Karpas-422 (cell line): Measurements from ENCODE around the gene CRMP1. TPM values are rescaled to one million over a fixed set of nuclear protein-coding genes. Genes with fewer than 3 reads are reported as not detected.
"Not testable (repeated sequence)": the region's sequence is repeated elsewhere in the genome, so short reads cannot be mapped to it uniquely, and the experiment has no call there.

Experiments used
- DNase-seq: peaks from one replicate; pipeline ENCODE4 v3.0.0-alpha.2; 2015
- H2AFZ ChIP-seq: fragments of 200-600 bp; sonication (generic); 2 replicates; pipeline ENCODE4 v1.6.1; 2014; ENCODE audit warnings: antibody characterized with exemption, low read length, mixed read lengths
- H3K27ac ChIP-seq: fragments of 200-600 bp; sonication (generic); 2 replicates; pipeline ENCODE4 v1.5.1; 2014; ENCODE audit warnings: mild to moderate bottlenecking, low read length, moderate library complexity
- H3K27me3 ChIP-seq: fragments of 200-600 bp; sonication (generic); 2 replicates; pipeline ENCODE4 v1.6.1; 2014; ENCODE audit warnings: low read length, mixed read lengths
- H3K36me3 ChIP-seq: fragments of 200-600 bp; sonication (generic); 2 replicates; pipeline ENCODE4 v1.6.1; 2014; ENCODE audit warnings: low read length, mixed read lengths; ENCODE audit not compliant: insufficient read depth
- H3K4me1 ChIP-seq: fragments of 200-600 bp; sonication (generic); 2 replicates; pipeline ENCODE4 v1.6.1; 2014; ENCODE audit warnings: mild to moderate bottlenecking, low read length, mixed read lengths
- H3K4me2 ChIP-seq: fragments of 200-600 bp; sonication (generic); 2 replicates; pipeline ENCODE4 v1.6.1; 2014; ENCODE audit warnings: low read length, low read depth, mild to moderate bottlenecking; ENCODE audit not compliant: poor library complexity, severe bottlenecking
- H3K4me3 ChIP-seq: fragments of 200-600 bp; sonication (generic); 2 replicates; pipeline ENCODE4 v1.5.1; 2014; ENCODE audit warnings: mild to moderate bottlenecking, antibody characterized with exemption, low read length, mixed read lengths
- H3K79me2 ChIP-seq: fragments of 200-600 bp; sonication (generic); 2 replicates; pipeline ENCODE4 v1.6.1; 2014; ENCODE audit warnings: mild to moderate bottlenecking, low read length, mixed read lengths
- H3K9ac ChIP-seq: fragments of 200-600 bp; sonication (generic); 2 replicates; pipeline ENCODE4 v1.6.0; 2014; ENCODE audit warnings: low read length
- H3K9me2 ChIP-seq: fragments of 200-600 bp; sonication (generic), shearing (Covaris generic); replicated peaks from 2 replicates; pipeline ENCODE4 v1.6.0; 2014; ENCODE audit warnings: mild to moderate bottlenecking, low read length, moderate library complexity; ENCODE audit not compliant: insufficient read depth
- H3K9me3 ChIP-seq: fragments of 300-700, 200-600 bp; sonication (generic); 2 replicates; pipeline ENCODE4 v1.6.1; 2014; ENCODE audit warnings: low read length, mixed read lengths
- H4K20me1 ChIP-seq: fragments of 200-600 bp; sonication (generic); 2 replicates; pipeline ENCODE4 v1.6.1; 2014; ENCODE audit warnings: mild to moderate bottlenecking, antibody characterized with exemption, low read length, low read depth; ENCODE audit not compliant: insufficient read depth
- total RNA-seq: library from RNA; depleted of rRNA; stranded (reverse); fragments of >200 nt; shearing (Covaris generic); gene quantifications from 2 replicates; pipeline ENCODE4 v1.2.3, GENCODE V29; 2014; ENCODE audit warnings: low replicate concordance

CRMP1 gene
- total RNA-seq, 1 experiment from 2014 or later = 0.48 TPM

DNA sequence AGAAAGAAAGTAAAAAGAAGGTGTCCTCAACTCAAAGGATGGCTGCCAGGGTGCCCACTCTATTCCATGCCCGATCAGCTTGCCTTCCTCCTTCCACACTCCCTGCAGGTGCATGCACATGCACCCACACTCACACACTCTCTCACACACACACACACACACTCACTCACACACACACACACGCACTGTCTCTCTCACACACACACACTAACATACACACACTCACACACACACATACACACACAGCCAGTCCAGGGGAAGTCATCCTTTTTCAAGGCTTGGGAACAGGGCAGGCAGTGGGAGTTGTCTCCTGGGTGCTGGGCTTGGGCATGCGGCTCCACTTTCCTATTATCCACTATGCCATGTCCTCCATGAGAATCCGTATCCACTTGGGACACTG lies 50.4 kb downstream of the CRMP1 start:
- no peaks in the 10 kb centered on the region for H4K20me1 ChIP-seq
- peak overlapping the region; percentile 73 for H3K4me2 ChIP-seq
- H3K4me3 ChIP-seq = no peak overlapping the region
- no peak overlapping the region for H2AFZ ChIP-seq
- H3K9me2 ChIP-seq = no peaks in the 10 kb centered on the region
- H3K9ac ChIP-seq = 0 out of 2 replicates have a peak overlapping the region, but pooled peaks have one; percentile 59
- H3K27me3 ChIP-seq = no peaks in the 10 kb centered on the region; the same call in 1 of the 2 replicates
- DNase-seq = no peak
- no peaks in the 10 kb centered on the region for H3K9me3 ChIP-seq
- no peak overlapping the region for H3K27ac ChIP-seq
- H3K4me1 ChIP-seq = peaks cover 50% of the 10 kb centered on the region
- H3K36me3 ChIP-seq = no peaks in the 10 kb centered on the region; the same call in 1 of the 2 replicates
- H3K79me2 ChIP-seq = no peaks in the 10 kb centered on the region

DNA sequence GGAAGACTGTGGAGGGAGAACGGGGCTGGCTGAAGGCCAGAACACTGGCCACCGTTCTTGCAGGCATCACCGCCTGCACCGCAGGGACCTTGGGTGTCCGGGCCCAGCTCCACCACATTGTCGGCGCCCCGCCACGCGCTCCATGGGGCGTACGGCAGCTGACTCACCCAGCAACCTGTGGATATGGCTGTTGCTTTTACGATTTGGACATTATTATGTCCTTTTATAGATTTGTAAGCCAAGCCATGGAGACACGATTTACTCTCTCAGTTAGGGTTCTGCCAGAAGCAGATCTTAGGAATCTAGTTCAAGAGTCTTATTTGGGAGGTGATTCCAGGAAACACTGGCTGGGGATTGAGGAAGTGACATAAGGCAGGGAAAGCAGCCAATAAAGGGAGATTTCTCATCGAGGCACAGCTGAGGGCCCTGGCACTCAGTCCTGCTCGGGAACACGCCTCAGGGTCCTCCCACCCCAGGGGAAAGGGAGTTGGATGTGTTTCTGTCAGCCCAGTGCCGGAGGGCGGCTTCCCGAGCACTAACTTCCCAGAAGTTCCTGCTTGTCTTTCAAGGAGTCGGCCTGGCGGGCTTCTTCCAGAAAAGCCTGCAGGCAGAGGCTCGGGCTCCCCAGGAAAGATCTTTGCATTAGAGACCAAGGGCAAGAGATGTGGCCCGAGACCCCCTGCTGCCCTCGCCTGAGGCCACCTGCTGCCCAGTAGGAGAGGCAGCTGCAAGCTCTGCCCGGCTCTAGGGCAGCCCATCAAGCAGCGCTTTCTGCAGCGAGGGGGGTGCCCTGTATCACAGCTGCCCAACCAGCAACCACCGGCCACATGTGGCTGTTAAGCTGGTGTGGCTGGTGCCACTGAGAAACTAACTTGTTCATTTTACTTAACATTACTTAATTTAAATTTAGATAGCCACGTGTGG lies 52.9 kb downstream of the CRMP1 start:
- no peaks in the 10 kb centered on the region for H3K36me3 ChIP-seq
- DNase-seq = no peak
- H3K79me2 ChIP-seq = no peaks in the 10 kb centered on the region
- no peaks in the 10 kb centered on the region for H3K9me3 ChIP-seq
- no peaks in the 10 kb centered on the region for H3K9me2 ChIP-seq
- H4K20me1 ChIP-seq = no peaks in the 10 kb centered on the region
- no peak overlapping the region for H3K9ac ChIP-seq
- no peak overlapping the region for H3K4me2 ChIP-seq
- H3K27ac ChIP-seq = no peak overlapping the region
- H3K4me3 ChIP-seq = no peak overlapping the region
- peaks cover 34% of the 10 kb centered on the region for H3K4me1 ChIP-seq
- H3K27me3 ChIP-seq = no peaks in the 10 kb centered on the region
- no peak overlapping the region for H2AFZ ChIP-seq

GRCh38 chr4:5839332-5839731 lies 53.6 kb downstream of the CRMP1 start:
- no peak overlapping the region for H3K4me3 ChIP-seq
- H4K20me1 ChIP-seq = no peaks in the 10 kb centered on the region
- H3K27ac ChIP-seq = no peak overlapping the region
- no peak overlapping the region for H2AFZ ChIP-seq
- no peaks in the 10 kb centered on the region for H3K9me2 ChIP-seq
- H3K36me3 ChIP-seq = no peaks in the 10 kb centered on the region
- H3K9ac ChIP-seq = no peak overlapping the region
- no peak for DNase-seq
- H3K27me3 ChIP-seq = no peaks in the 10 kb centered on the region
- no peaks in the 10 kb centered on the region for H3K9me3 ChIP-seq
- H3K79me2 ChIP-seq = no peaks in the 10 kb centered on the region
- H3K4me2 ChIP-seq = no peak overlapping the region
- H3K4me1 ChIP-seq = peaks cover 27% of the 10 kb centered on the region

DNA sequence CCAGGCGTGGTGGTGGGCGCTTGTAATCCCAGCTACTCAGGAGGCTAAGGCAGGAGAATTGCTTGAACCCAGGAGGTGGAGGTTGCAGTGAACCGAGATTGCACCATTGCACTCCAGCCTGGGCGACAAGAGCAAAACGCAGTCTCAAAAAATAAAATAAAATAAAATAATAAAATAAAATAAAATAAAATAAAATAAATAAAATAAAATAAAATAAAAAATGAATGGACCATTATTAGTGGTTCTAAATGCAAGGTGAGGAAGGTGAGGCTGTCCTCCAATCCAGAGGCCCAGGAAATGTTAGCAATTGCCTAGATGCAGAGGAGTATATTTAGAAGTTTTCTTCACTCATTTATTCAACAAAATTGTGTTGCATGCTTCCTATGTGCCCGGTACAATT lies 55.4 kb downstream of the CRMP1 start:
- H3K27me3 ChIP-seq, H3K9ac ChIP-seq, H3K9me3 ChIP-seq, H3K27ac ChIP-seq, H3K4me1 ChIP-seq, H3K4me2 ChIP-seq, H3K36me3 ChIP-seq, H3K79me2 ChIP-seq, DNase-seq, H3K4me3 ChIP-seq, H3K9me2 ChIP-seq, H4K20me1 ChIP-seq, H2AFZ ChIP-seq: not testable (repeated sequence)

GRCh38 chr4:5836943-5837342 lies 55.9 kb downstream of the CRMP1 start:
- peaks cover 6% of the 10 kb centered on the region; the same call in 1 of the 2 replicates for H3K4me1 ChIP-seq
- no peaks in the 10 kb centered on the region for H3K9me3 ChIP-seq
- H3K27ac ChIP-seq = no peak overlapping the region
- no peak overlapping the region for H3K9ac ChIP-seq
- H3K4me2 ChIP-seq = no peak overlapping the region
- DNase-seq = no peak
- no peak overlapping the region for H2AFZ ChIP-seq
- no peak overlapping the region for H3K4me3 ChIP-seq
- H4K20me1 ChIP-seq = no peaks in the 10 kb centered on the region
- no peaks in the 10 kb centered on the region for H3K79me2 ChIP-seq
- no peaks in the 10 kb centered on the region for H3K27me3 ChIP-seq
- H3K36me3 ChIP-seq = no peaks in the 10 kb centered on the region
- no peaks in the 10 kb centered on the region for H3K9me2 ChIP-seq

DNA sequence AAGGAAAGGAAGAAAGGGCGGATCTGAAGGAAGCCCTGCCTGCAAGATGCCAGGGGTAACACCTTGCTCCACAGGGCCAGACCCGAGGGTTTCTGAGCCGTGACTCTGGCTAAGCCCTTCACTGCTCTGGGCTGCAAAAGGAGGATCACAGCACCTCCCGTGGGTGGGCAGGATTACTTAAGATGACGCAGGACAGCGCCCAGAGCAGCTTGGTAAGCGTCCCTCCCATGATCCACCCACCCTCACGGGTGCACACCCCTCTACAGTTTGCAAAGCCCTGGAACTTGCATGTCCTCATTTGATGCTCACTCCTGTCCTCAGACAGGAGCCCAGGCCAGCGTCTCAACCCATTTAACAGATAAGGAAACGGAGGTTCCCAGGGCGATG lies 64.9 kb downstream of the CRMP1 start:
- Histone ChIP-seq H3K4me3 (no peak overlapping the region), H3K9me2 (no peaks in the 10 kb centered on the region), H3K36me3 (no peaks in the 10 kb centered on the region), H3K4me1 (peaks cover 57% of the 10 kb centered on the region), H3K27ac (no peak overlapping the region), H2AFZ (no peak overlapping the region), H3K4me2 (no peak overlapping the region), H3K9me3 (no peaks in the 10 kb centered on the region), H4K20me1 (no peaks in the 10 kb centered on the region), H3K9ac (no peak overlapping the region), H3K79me2 (no peaks in the 10 kb centered on the region), H3K27me3 (no peaks in the 10 kb centered on the region)
- DNase-seq = no peak

- H3K9ac ChIP-seq = no peak overlapping the region
- DNase-seq = no peak
- H3K27me3 ChIP-seq = no peaks in the 10 kb centered on the region
- H4K20me1 ChIP-seq = no peaks in the 10 kb centered on the region
- H3K4me1 ChIP-seq = peaks cover 64% of the 10 kb centered on the region
- no peaks in the 10 kb centered on the region for H3K79me2 ChIP-seq
- no peak overlapping the region for H3K4me3 ChIP-seq
- H3K9me3 ChIP-seq = no peaks in the 10 kb centered on the region
- no peaks in the 10 kb centered on the region for H3K36me3 ChIP-seq
- H3K9me2 ChIP-seq = no peaks in the 10 kb centered on the region
- H2AFZ ChIP-seq = no peak overlapping the region
- H3K27ac ChIP-seq = no peak overlapping the region
- H3K4me2 ChIP-seq = peak overlapping the region; percentile 16
Measured at GRCh38 chr4:5827108-5828004, 65.5 kb downstream of the CRMP1 start.

DNA sequence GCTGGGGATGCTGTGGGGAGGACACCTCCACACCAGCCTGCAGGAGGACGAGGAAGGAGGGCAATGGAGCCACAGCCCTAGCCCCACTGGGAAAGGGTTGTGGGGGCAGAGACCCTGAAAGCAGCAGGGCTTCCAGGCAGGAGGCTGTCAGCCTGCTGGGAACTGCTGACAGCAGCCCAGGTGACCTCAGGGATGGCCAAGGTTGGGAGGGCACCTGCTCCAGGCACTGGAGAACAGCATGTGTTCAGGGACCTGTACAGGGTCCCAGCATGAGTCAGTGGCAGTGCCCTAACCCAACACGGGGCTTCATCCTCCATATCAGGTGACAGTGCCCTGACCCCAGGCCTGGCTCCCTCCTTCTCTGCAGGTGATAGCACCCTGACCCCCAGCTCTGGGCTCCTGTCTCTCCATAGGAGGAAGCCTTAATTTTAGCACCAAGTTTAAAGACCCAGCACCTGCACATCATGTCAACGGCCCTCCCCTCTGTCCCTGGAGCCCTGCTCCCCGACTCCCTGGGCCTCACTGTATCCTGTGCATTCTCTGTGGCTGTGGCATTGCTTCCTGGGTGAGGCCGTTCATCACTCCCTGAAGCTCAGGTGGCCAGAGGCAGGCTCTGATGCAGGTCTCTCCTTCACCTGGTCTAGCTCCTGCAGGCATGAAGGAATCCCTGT lies 66.3 kb downstream of the CRMP1 start:
- H3K79me2 ChIP-seq = no peaks in the 10 kb centered on the region
- DNase-seq = no peak
- no peaks in the 10 kb centered on the region for H3K9me3 ChIP-seq
- H3K36me3 ChIP-seq = no peaks in the 10 kb centered on the region
- no peak overlapping the region for H3K27ac ChIP-seq
- no peak overlapping the region for H3K4me3 ChIP-seq
- H2AFZ ChIP-seq = no peak overlapping the region
- peaks cover 71% of the 10 kb centered on the region for H3K4me1 ChIP-seq
- H3K9me2 ChIP-seq = no peaks in the 10 kb centered on the region
- H3K27me3 ChIP-seq = no peaks in the 10 kb centered on the region
- no peak overlapping the region for H3K9ac ChIP-seq
- no peaks in the 10 kb centered on the region for H4K20me1 ChIP-seq
- H3K4me2 ChIP-seq = peak overlapping the region; percentile 16
